ENCODE results near the gene ATP6V1E1. TPM values are rescaled to one million over a fixed set of nuclear protein-coding genes. Genes with fewer than 3 reads are reported as not detected.
"Not testable (repeated sequence)": the region's sequence is repeated elsewhere in the genome, so short reads cannot be mapped to it uniquely, and the experiment has no call there.

Gene ATP6V1E1
- polyA plus RNA-seq = 100 to 1,000 TPM in 1 of 2 donors, 10 to 100 TPM in 1; 63.9 to 112 TPM

GRCh38 chr22:17628406-17629172 lies at the start of gene ATP6V1E1:
Gene ATP6V1E1, minus strand, starts transcription at chr22:17628749. Its CDS starts 114 bp downstream, at chr22:17628635.
- Histone ChIP-seq H3K36me3 (ENCODE audit: control insufficient read depth in 2 of 2, insufficient read depth in 2 of 2, low read length in 1 of 2) (no peaks in the 10 kb centered on the region), H3K27me3 (ENCODE audit: control insufficient read depth in 1 of 2, insufficient read depth in 2 of 2, low read length in 2 of 2) (no peaks in the 10 kb centered on the region), H3K27ac (ENCODE audit: low read depth in 2 of 2, low read length in 1 of 2) (peak within 1 kb of the TSS; percentile 97 to 99), H3K4me3 (ENCODE audit: low read depth in 1 of 2, low read length in 2 of 2) (peak within 1 kb of the TSS; percentile 100), H3K4me1 (ENCODE audit: control insufficient read depth in 2 of 2, insufficient read depth in 2 of 2, low read length in 1 of 2) (no peaks in the 10 kb centered on the region), H3K9me3 (ENCODE audit: control insufficient read depth in 2 of 2, insufficient read depth in 1 of 2, low read depth in 1 of 2, low read length in 1 of 2) (no peaks in the 10 kb centered on the region)
- 0 to 1% methylated on average over 45 of the region's 45 CpGs for WGBS, 2 donors

- Histone ChIP-seq H3K36me3 (ENCODE audit: control insufficient read depth in 2 of 2, insufficient read depth in 2 of 2, low read length in 1 of 2) (no peaks in the 10 kb centered on the region), H3K9me3 (ENCODE audit: control insufficient read depth in 2 of 2, insufficient read depth in 1 of 2, low read depth in 1 of 2, low read length in 1 of 2) (no peaks in the 10 kb centered on the region), H3K4me3 (ENCODE audit: low read depth in 1 of 2, low read length in 2 of 2) (no peak overlapping the region), H3K4me1 (ENCODE audit: control insufficient read depth in 2 of 2, insufficient read depth in 2 of 2, low read length in 1 of 2) (no peaks in the 10 kb centered on the region), H3K27me3 (ENCODE audit: control insufficient read depth in 1 of 2, insufficient read depth in 2 of 2, low read length in 2 of 2) (no peaks in the 10 kb centered on the region), H3K27ac (ENCODE audit: low read depth in 2 of 2, low read length in 1 of 2) (no peak overlapping the region)
- WGBS, 2 donors = 48 to 54% methylated on average over 1 of the region's 1 CpG
Measured at GRCh38 chr22:17675584-17675983, 47.0 kb upstream of the ATP6V1E1 start.

GRCh38 chr22:17674152-17674551 lies 45.6 kb upstream of the ATP6V1E1 start:
- no peak overlapping the region for H3K4me3 ChIP-seq (ENCODE audit: low read depth in 1 of 2, low read length in 2 of 2)
- 96 to 98% methylated on average over 6 to 7 of the region's 7 CpGs for WGBS, 2 donors
- no peaks in the 10 kb centered on the region for H3K9me3 ChIP-seq (ENCODE audit: control insufficient read depth in 2 of 2, insufficient read depth in 1 of 2, low read depth in 1 of 2, low read length in 1 of 2)
- no peak overlapping the region for H3K27ac ChIP-seq (ENCODE audit: low read depth in 2 of 2, low read length in 1 of 2)
- H3K36me3 ChIP-seq (ENCODE audit: control insufficient read depth in 2 of 2, insufficient read depth in 2 of 2, low read length in 1 of 2) = no peaks in the 10 kb centered on the region
- H3K4me1 ChIP-seq (ENCODE audit: control insufficient read depth in 2 of 2, insufficient read depth in 2 of 2, low read length in 1 of 2) = no peaks in the 10 kb centered on the region
- no peaks in the 10 kb centered on the region for H3K27me3 ChIP-seq (ENCODE audit: control insufficient read depth in 1 of 2, insufficient read depth in 2 of 2, low read length in 2 of 2)

GRCh38 chr22:17672417-17672991 lies 44.0 kb upstream of the ATP6V1E1 start:
- no peaks in the 10 kb centered on the region for H3K36me3 ChIP-seq (ENCODE audit: control insufficient read depth in 2 of 2, insufficient read depth in 2 of 2, low read length in 1 of 2)
- H3K27me3 ChIP-seq (ENCODE audit: control insufficient read depth in 1 of 2, insufficient read depth in 2 of 2, low read length in 2 of 2) = no peaks in the 10 kb centered on the region
- no peak overlapping the region for H3K27ac ChIP-seq (ENCODE audit: low read depth in 2 of 2, low read length in 1 of 2)
- H3K4me3 ChIP-seq (ENCODE audit: low read depth in 1 of 2, low read length in 2 of 2) = no peak overlapping the region
- no peaks in the 10 kb centered on the region for H3K9me3 ChIP-seq (ENCODE audit: control insufficient read depth in 2 of 2, insufficient read depth in 1 of 2, low read depth in 1 of 2, low read length in 1 of 2)
- WGBS, 2 donors = 72 to 77% methylated on average over 2 of the region's 2 CpGs
- H3K4me1 ChIP-seq (ENCODE audit: control insufficient read depth in 2 of 2, insufficient read depth in 2 of 2, low read length in 1 of 2) = no peaks in the 10 kb centered on the region

GRCh38 chr22:17671521-17672092 lies 43.1 kb upstream of the ATP6V1E1 start:
- H3K4me3 ChIP-seq (ENCODE audit: low read depth in 1 of 2, low read length in 2 of 2); H3K36me3 ChIP-seq (ENCODE audit: control insufficient read depth in 2 of 2, insufficient read depth in 2 of 2, low read length in 1 of 2); H3K27me3 ChIP-seq (ENCODE audit: control insufficient read depth in 1 of 2, insufficient read depth in 2 of 2, low read length in 2 of 2); H3K4me1 ChIP-seq (ENCODE audit: control insufficient read depth in 2 of 2, insufficient read depth in 2 of 2, low read length in 1 of 2); H3K9me3 ChIP-seq (ENCODE audit: control insufficient read depth in 2 of 2, insufficient read depth in 1 of 2, low read depth in 1 of 2, low read length in 1 of 2); H3K27ac ChIP-seq (ENCODE audit: low read depth in 2 of 2, low read length in 1 of 2): not testable (repeated sequence)
- WGBS, 2 donors = 96 to 98% methylated on average over 10 of the region's 10 CpGs

GRCh38 chr22:17665854-17666253 lies 37.3 kb upstream of the ATP6V1E1 start:
- no peaks in the 10 kb centered on the region for H3K27me3 ChIP-seq (ENCODE audit: control insufficient read depth in 1 of 2, insufficient read depth in 2 of 2, low read length in 2 of 2)
- H3K27ac ChIP-seq (ENCODE audit: low read depth in 2 of 2, low read length in 1 of 2) = no peak overlapping the region
- H3K4me1 ChIP-seq (ENCODE audit: control insufficient read depth in 2 of 2, insufficient read depth in 2 of 2, low read length in 1 of 2) = no peaks in the 10 kb centered on the region
- H3K36me3 ChIP-seq (ENCODE audit: control insufficient read depth in 2 of 2, insufficient read depth in 2 of 2, low read length in 1 of 2) = peaks cover 5 to 10% of the 10 kb centered on the region in 2 donors
- no peak overlapping the region for H3K4me3 ChIP-seq (ENCODE audit: low read depth in 1 of 2, low read length in 2 of 2)
- WGBS, 2 donors = 45 to 67% methylated on average over 3 of the region's 3 CpGs
- peaks cover 0 to 8% of the 10 kb centered on the region in 2 donors for H3K9me3 ChIP-seq (ENCODE audit: control insufficient read depth in 2 of 2, insufficient read depth in 1 of 2, low read depth in 1 of 2, low read length in 1 of 2)

- Histone ChIP-seq H3K4me3 (ENCODE audit: low read depth in 1 of 2, low read length in 2 of 2) (no peak overlapping the region), H3K27ac (ENCODE audit: low read depth in 2 of 2, low read length in 1 of 2) (no peak overlapping the region), H3K4me1 (ENCODE audit: control insufficient read depth in 2 of 2, insufficient read depth in 2 of 2, low read length in 1 of 2) (no peaks in the 10 kb centered on the region), H3K36me3 (ENCODE audit: control insufficient read depth in 2 of 2, insufficient read depth in 2 of 2, low read length in 1 of 2) (peaks cover 5 to 10% of the 10 kb centered on the region in 2 donors), H3K9me3 (ENCODE audit: control insufficient read depth in 2 of 2, insufficient read depth in 1 of 2, low read depth in 1 of 2, low read length in 1 of 2) (peaks cover 0 to 8% of the 10 kb centered on the region in 2 donors), H3K27me3 (ENCODE audit: control insufficient read depth in 1 of 2, insufficient read depth in 2 of 2, low read length in 2 of 2) (no peaks in the 10 kb centered on the region)
- 81 to 82% methylated on average over 3 of the region's 3 CpGs for WGBS, 2 donors
Measured at GRCh38 chr22:17665248-17665647, 36.7 kb upstream of the ATP6V1E1 start.

GRCh38 chr22:17664414-17665055 lies 36.0 kb upstream of the ATP6V1E1 start:
- Histone ChIP-seq H3K36me3 (ENCODE audit: control insufficient read depth in 2 of 2, insufficient read depth in 2 of 2, low read length in 1 of 2) (peaks cover 5 to 10% of the 10 kb centered on the region in 2 donors), H3K27me3 (ENCODE audit: control insufficient read depth in 1 of 2, insufficient read depth in 2 of 2, low read length in 2 of 2) (no peaks in the 10 kb centered on the region), H3K9me3 (ENCODE audit: control insufficient read depth in 2 of 2, insufficient read depth in 1 of 2, low read depth in 1 of 2, low read length in 1 of 2) (peaks cover 0 to 8% of the 10 kb centered on the region in 2 donors), H3K4me1 (ENCODE audit: control insufficient read depth in 2 of 2, insufficient read depth in 2 of 2, low read length in 1 of 2) (no peaks in the 10 kb centered on the region), H3K4me3 (ENCODE audit: low read depth in 1 of 2, low read length in 2 of 2) (no peak overlapping the region), H3K27ac (ENCODE audit: low read depth in 2 of 2, low read length in 1 of 2) (no peak overlapping the region)
- WGBS, 2 donors = 92 to 93% methylated on average over 6 of the region's 6 CpGs

GRCh38 chr22:17656870-17657395 lies 28.4 kb upstream of the ATP6V1E1 start:
- Histone ChIP-seq H3K27me3 (ENCODE audit: control insufficient read depth in 1 of 2, insufficient read depth in 2 of 2, low read length in 2 of 2) (no peaks in the 10 kb centered on the region), H3K27ac (ENCODE audit: low read depth in 2 of 2, low read length in 1 of 2) (peak overlapping the region in 1 of 2 donors; percentile 10), H3K9me3 (ENCODE audit: control insufficient read depth in 2 of 2, insufficient read depth in 1 of 2, low read depth in 1 of 2, low read length in 1 of 2) (no peaks in the 10 kb centered on the region), H3K4me3 (ENCODE audit: low read depth in 1 of 2, low read length in 2 of 2) (no peak overlapping the region), H3K4me1 (ENCODE audit: control insufficient read depth in 2 of 2, insufficient read depth in 2 of 2, low read length in 1 of 2) (no peaks in the 10 kb centered on the region), H3K36me3 (ENCODE audit: control insufficient read depth in 2 of 2, insufficient read depth in 2 of 2, low read length in 1 of 2) (peaks cover 0 to 3% of the 10 kb centered on the region in 2 donors)
- 76 to 79% methylated on average over 10 of the region's 10 CpGs for WGBS, 2 donors

Data from esophagus (tissue), 2 donors.